ENCODE measurements around the gene PNMA1.

DNA sequence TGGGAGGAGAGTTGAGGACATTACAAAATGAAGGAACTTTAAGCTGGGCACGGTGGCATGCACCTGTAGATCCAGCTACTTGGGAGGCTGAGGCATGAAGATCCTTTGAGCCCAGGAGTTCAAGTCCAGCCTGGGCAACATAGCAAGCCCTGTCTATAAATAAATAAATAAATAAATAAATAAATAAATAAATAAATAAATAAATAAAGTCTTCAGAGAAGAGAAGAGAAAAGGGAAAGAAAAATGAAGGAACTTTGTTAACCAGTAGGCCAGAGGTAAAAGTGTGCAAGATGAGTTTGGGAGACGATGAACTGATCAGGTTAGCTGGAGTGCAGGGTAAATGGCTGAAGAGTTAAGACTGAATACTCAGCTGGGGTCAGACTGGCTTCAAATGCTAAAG is 20.1 kb downstream of the PNMA1 start:
- TF ChIP-seq, protein P1, sequence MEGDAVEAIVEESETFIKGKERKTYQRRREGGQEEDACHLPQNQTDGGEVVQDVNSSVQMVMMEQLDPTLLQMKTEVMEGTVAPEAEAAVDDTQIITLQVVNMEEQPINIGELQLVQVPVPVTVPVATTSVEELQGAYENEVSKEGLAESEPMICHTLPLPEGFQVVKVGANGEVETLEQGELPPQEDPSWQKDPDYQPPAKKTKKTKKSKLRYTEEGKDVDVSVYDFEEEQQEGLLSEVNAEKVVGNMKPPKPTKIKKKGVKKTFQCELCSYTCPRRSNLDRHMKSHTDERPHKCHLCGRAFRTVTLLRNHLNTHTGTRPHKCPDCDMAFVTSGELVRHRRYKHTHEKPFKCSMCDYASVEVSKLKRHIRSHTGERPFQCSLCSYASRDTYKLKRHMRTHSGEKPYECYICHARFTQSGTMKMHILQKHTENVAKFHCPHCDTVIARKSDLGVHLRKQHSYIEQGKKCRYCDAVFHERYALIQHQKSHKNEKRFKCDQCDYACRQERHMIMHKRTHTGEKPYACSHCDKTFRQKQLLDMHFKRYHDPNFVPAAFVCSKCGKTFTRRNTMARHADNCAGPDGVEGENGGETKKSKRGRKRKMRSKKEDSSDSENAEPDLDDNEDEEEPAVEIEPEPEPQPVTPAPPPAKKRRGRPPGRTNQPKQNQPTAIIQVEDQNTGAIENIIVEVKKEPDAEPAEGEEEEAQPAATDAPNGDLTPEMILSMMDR (IDR thresholded peaks at IDR 0.05) = no peak
- TF ChIP-seq POLR2A (IDR thresholded peaks at IDR 0.05) = no peak
